ENCODE measurements around the gene ANKRD13B.

ANKRD13B gene

GRCh38 chr17:29592850-29593551, at the start of gene ANKRD13B:
Gene ANKRD13B (plus strand): TSS chr17:29593132. CDS start chr17:29593622, 490 bp downstream.
- H3K4me1 ChIP-seq (ENCODE audit: control insufficient read depth, insufficient read depth, low read length): peaks cover 44% of the 10 kb centered on the region
- CTCF ChIA-PET: interaction anchor here (0.6 to 5.1 kb wide), 26 partner anchors 12 to 500 kb away, joined by 3 to 74 read pairs (median 5); partner anchors contain the start of genes ABHD15, SSH2 and TP53I13
- H3K36me3 ChIP-seq (ENCODE audit: control insufficient read depth in 2 of 2, insufficient read depth in 1 of 2, low read length in 2 of 2): no peaks in the 10 kb centered on the region
- POLR2A ChIA-PET: interaction anchor here (1.0 to 2.6 kb wide), 15 partner anchors 12 to 873 kb away, joined by 3 to 28 read pairs (median 6); partner anchors contain the start of genes ABHD15, CORO6, NUFIP2 and RPL23A
- peak within 1 kb of the TSS; percentile 82 for H3K27ac ChIP-seq (ENCODE audit: extremely low read depth, low read depth, low read length)
- H3K4me3 ChIP-seq (ENCODE audit: low read depth, low read length): peak within 1 kb of the TSS; percentile 67
- no peaks in the 10 kb centered on the region for H3K9me3 ChIP-seq (ENCODE audit: control insufficient read depth, insufficient read depth, low read depth, low read length)
- TF ChIP-seq ZNF24 (tag by site-specific recombination; IDR thresholded peaks at IDR 0.05) (no peak), ZBTB1 (tag by site-specific recombination; IDR thresholded peaks at IDR 0.05) (no peak), EGR2 (tag by site-specific recombination; IDR thresholded peaks at IDR 0.05; ENCODE audit: low read depth) (peak; percentile 89), ZNF623 (tag by site-specific recombination; IDR thresholded peaks at IDR 0.05) (no peak), ZNF433 (tag by site-specific recombination; IDR thresholded peaks at IDR 0.05; ENCODE audit: low read depth) (no peak), ZNF555 (tag by site-specific recombination; conservative IDR thresholded peaks at IDR 0.05) (no peak), OVOL3 (tag by site-specific recombination; IDR thresholded peaks at IDR 0.05) (no peak), ATF2 (tag by site-specific recombination; IDR thresholded peaks at IDR 0.05; ENCODE audit: low read depth) (no peak), SP3 (tag by site-specific recombination; IDR thresholded peaks at IDR 0.05) (peak; percentile 95), ZNF223 (tag by site-specific recombination; IDR thresholded peaks at IDR 0.05) (no peak), ZNF341 (tag by site-specific recombination; IDR thresholded peaks at IDR 0.05; ENCODE audit: low read depth) (peak; percentile 34; the same call in 1 of the 2 replicates), ZNF155 (tag by site-specific recombination; IDR thresholded peaks at IDR 0.05) (no peak), ZNF350 (tag by site-specific recombination; IDR thresholded peaks at IDR 0.05) (no peak), ZNF175 (tag by site-specific recombination; IDR thresholded peaks at IDR 0.05) (no peak), ZNF184 (tag by site-specific recombination; IDR thresholded peaks at IDR 0.05) (no peak), ZFP41 (tag by site-specific recombination; IDR thresholded peaks at IDR 0.05; ENCODE audit: borderline replicate concordance) (no peak), ZNF521 (tag by site-specific recombination; IDR thresholded peaks at IDR 0.05) (no peak), ZNF133 (tag by site-specific recombination; IDR thresholded peaks at IDR 0.05) (no peak), ZNF692 (tag by site-specific recombination; IDR thresholded peaks at IDR 0.05) (no peak), ZFHX2 (tag by site-specific recombination; conservative IDR thresholded peaks at IDR 0.05) (peak; percentile 96), ZNF843 (tag by site-specific recombination; IDR thresholded peaks at IDR 0.05) (no peak), GFI1B (tag by site-specific recombination; IDR thresholded peaks at IDR 0.05) (no peak), GLI2 (tag by site-specific recombination; IDR thresholded peaks at IDR 0.05; ENCODE audit: borderline replicate concordance, low read depth) (no peak), ZNF426 (tag by site-specific recombination; IDR thresholded peaks at IDR 0.05) (no peak), ZNF530 (tag by site-specific recombination; IDR thresholded peaks at IDR 0.05; ENCODE audit: low read depth) (no peak), ZNF274 (IDR thresholded peaks at IDR 0.05; ENCODE audit: low read length) (no peak), ZNF274 (tag by site-specific recombination; IDR thresholded peaks at IDR 0.05; ENCODE audit: borderline replicate concordance) (no peak), YY2 (tag by site-specific recombination; IDR thresholded peaks at IDR 0.05) (no peak), ZXDB (tag by site-specific recombination; IDR thresholded peaks at IDR 0.05) (peak; percentile 32; the same call in 1 of the 2 replicates), ZNF473 (tag by site-specific recombination; IDR thresholded peaks at IDR 0.05) (no peak), ZNF654 (tag by site-specific recombination; IDR thresholded peaks at IDR 0.05; ENCODE audit: low read depth) (no peak), ZNF248 (tag by site-specific recombination; IDR thresholded peaks at IDR 0.05) (no peak), ZNF658 (tag by site-specific recombination; IDR thresholded peaks at IDR 0.05) (no peak), MYNN (tag by site-specific recombination; IDR thresholded peaks at IDR 0.05; ENCODE audit: borderline replicate concordance) (no peak), ZNF140 (tag by site-specific recombination; IDR thresholded peaks at IDR 0.05) (no peak), ZBTB26 (tag by site-specific recombination; optimal IDR thresholded peaks at IDR 0.05) (peak; percentile 62), ZNF48 (tag by site-specific recombination; IDR thresholded peaks at IDR 0.05) (no peak), GLI4 (tag by site-specific recombination; IDR thresholded peaks at IDR 0.05) (no peak)
